ENCODE results near the gene DLL4. TPM values are rescaled to one million over a fixed set of nuclear protein-coding genes. Genes with fewer than 3 reads are reported as not detected.

The DLL4 gene
- total RNA-seq, 2 experiments from 2014 or later, result 0.15 to 0.19 TPM

- CTCF ChIA-PET (ENCODE audit: unreplicated experiment), result interaction anchor here (0.5 to 4.2 kb wide), 13 partner anchors 9 to 1466 kb away, joined by 3 to 70 read pairs (median 5); no protein-coding TSS in a partner anchor
- Histone ChIP-seq H3K4me2 (ENCODE audit: low read length) (peak within 1 kb of the TSS; percentile 85), H2AFZ (ENCODE audit: low read length) (peak within 1 kb of the TSS; percentile 88), H3K27ac (ENCODE audit: low read depth, low read length, poor library complexity, severe bottlenecking) (peak within 1 kb of the TSS; percentile 31), H3K9me2 (ENCODE audit: insufficient read depth, low read length) (no peaks in the 10 kb centered on the region), H3K4me1 (ENCODE audit: insufficient read depth, low read length, poor library complexity, severe bottlenecking) (peaks cover 36% of the 10 kb centered on the region), H4K20me1 (ENCODE audit: insufficient read depth, low read length) (0 out of 2 replicates have a peak, but pooled peaks cover 4% of the 10 kb centered on the region), H3K79me2 (ENCODE audit: insufficient read depth, low read depth, low read length) (peaks cover 18% of the 10 kb centered on the region; the same call in 1 of the 2 replicates), H3K36me3 (ENCODE audit: insufficient read depth, low read length) (peaks cover 29% of the 10 kb centered on the region), H3K9me3 (ENCODE audit: low read length) (no peaks in the 10 kb centered on the region), H3K4me3 (ENCODE audit: low read depth, low read length, poor library complexity, severe bottlenecking) (peak within 1 kb of the TSS; percentile 90)
- BruUV-seq (replicated peaks), result no TSS peak
- intact Hi-C loops (cut with micrococcal nuclease; ENCODE audit: unreplicated experiment), result loop anchor here (1.0 to 5.0 kb wide), 6 partner anchors 37 to 327 kb away; partner anchors contain the start of genes C15orf62, CCDC32, RAD51 and RPUSD2
- DNase-seq (ENCODE audit: low spot score), result peak; percentile 98
- TF ChIP-seq CTCF (conservative IDR thresholded peaks at IDR 0.05; ENCODE audit: low read length) (peak; percentile 76), EZH2phosphoT487 (IDR thresholded peaks at IDR 0.05; ENCODE audit: borderline replicate concordance, low read depth, low read length) (no peak)
- POLR2A ChIA-PET, result interaction anchor here (0.8 to 2.9 kb wide), 6 partner anchors 9 to 360 kb away, joined by 3 to 28 read pairs (median 7); partner anchors contain the start of genes CHAC1 and DNAJC17
Observed at GRCh38 chr15:40893733-40894680, 35.1 kb upstream of the DLL4 start, which contains the start of gene VPS18. Gene VPS18 (plus strand): TSS chr15:40894450. CDS start chr15:40894769, 319 bp downstream.

GRCh38 chr15:40894681-40895448, 34.3 kb upstream of the DLL4 start:
- CTCF ChIA-PET (ENCODE audit: unreplicated experiment), result interaction anchor here (0.6 to 4.2 kb wide), 10 partner anchors 8 to 305 kb away, joined by 3 to 70 read pairs (median 4); no protein-coding TSS in a partner anchor
- BruUV-seq (replicated peaks), result TSS peak; percentile 68
- Histone ChIP-seq H2AFZ (ENCODE audit: low read length) (peak overlapping the region; percentile 45; the same call in 1 of the 2 replicates), H3K4me1 (ENCODE audit: insufficient read depth, low read length, poor library complexity, severe bottlenecking) (peaks cover 36% of the 10 kb centered on the region), H3K4me3 (ENCODE audit: low read depth, low read length, poor library complexity, severe bottlenecking) (peak overlapping the region; percentile 90), H3K36me3 (ENCODE audit: insufficient read depth, low read length) (peaks cover 37% of the 10 kb centered on the region), H3K79me2 (ENCODE audit: insufficient read depth, low read depth, low read length) (peaks cover 18% of the 10 kb centered on the region; the same call in 1 of the 2 replicates), H3K27ac (ENCODE audit: low read depth, low read length, poor library complexity, severe bottlenecking) (peak overlapping the region; percentile 31), H3K9me2 (ENCODE audit: insufficient read depth, low read length) (no peaks in the 10 kb centered on the region), H3K9me3 (ENCODE audit: low read length) (no peaks in the 10 kb centered on the region), H4K20me1 (ENCODE audit: insufficient read depth, low read length) (0 out of 2 replicates have a peak, but pooled peaks cover 4% of the 10 kb centered on the region), H3K4me2 (ENCODE audit: low read length) (peak overlapping the region; percentile 85)
- POLR2A ChIA-PET, result interaction anchor here (0.8 to 2.9 kb wide), 5 partner anchors 8 to 87 kb away, joined by 4 to 28 read pairs (median 7); partner anchors contain the start of genes CHAC1 and DNAJC17
- peak; percentile 81 for DNase-seq (ENCODE audit: low spot score)
- TF ChIP-seq CTCF (conservative IDR thresholded peaks at IDR 0.05; ENCODE audit: low read length) (peak; percentile 74), EZH2phosphoT487 (IDR thresholded peaks at IDR 0.05; ENCODE audit: borderline replicate concordance, low read depth, low read length) (no peak)
- intact Hi-C loops (cut with micrococcal nuclease; ENCODE audit: unreplicated experiment), result loop anchor here (1.0 to 5.0 kb wide), 7 partner anchors 38 to 328 kb away; partner anchors contain the start of genes C15orf62, CCDC32, DNAJC17 and RAD51
